Stimulated activated CD8-positive, alpha-beta memory T cell treated with anti-CD3 and anti-CD28 coated beads, Interleukin-2, amount 100 ng/mL, for 1 hour (primary cell): ENCODE results near the gene ENC1.
"Not testable (repeated sequence)": the region's sequence is repeated elsewhere in the genome, so short reads cannot be mapped to it uniquely, and the experiment has no call there.

Experiments
- DNase-seq, 2 donors: peaks; one replicate each; pipeline ENCODE4 v3.0.0-alpha.2; 2020; ENCODE audit warnings: low read depth in 2 of 2

The ENC1 gene

DNA sequence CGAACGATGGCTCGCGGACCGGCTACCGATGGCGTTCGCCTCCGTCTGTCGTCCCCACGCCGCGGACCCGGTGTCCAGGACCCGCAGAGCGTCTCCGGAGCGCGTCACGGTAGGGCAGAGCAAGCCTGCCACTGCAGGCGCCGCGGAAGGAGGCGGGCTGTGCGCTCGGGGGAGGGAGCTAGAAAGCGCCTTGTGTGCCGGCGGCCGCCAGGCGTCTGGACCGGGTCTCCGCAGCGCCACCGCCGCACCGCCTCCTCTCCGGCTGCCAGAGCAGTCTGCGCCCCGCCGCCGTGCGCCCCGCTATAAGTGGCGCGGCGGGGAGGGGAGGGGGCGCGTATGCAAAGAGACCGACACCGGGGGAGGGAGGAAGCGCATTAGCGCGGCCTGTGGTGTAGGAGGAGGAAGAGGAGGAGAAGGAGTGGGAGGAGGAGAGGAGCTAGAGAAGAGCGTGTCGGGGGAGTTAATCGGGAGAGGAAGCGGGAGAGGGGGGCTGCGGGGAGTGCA is at the start of gene ENC1:
ENC1 (minus strand) TSS at position 279 of the 504 bp plus-strand sequence. CDS start 4,243 bp downstream, outside the sequence.
- DNase-seq = peak; percentile 42 to 49

- no peak for DNase-seq
Measured at GRCh38 chr5:74686962-74687751, 46.6 kb upstream of the ENC1 start.

DNA sequence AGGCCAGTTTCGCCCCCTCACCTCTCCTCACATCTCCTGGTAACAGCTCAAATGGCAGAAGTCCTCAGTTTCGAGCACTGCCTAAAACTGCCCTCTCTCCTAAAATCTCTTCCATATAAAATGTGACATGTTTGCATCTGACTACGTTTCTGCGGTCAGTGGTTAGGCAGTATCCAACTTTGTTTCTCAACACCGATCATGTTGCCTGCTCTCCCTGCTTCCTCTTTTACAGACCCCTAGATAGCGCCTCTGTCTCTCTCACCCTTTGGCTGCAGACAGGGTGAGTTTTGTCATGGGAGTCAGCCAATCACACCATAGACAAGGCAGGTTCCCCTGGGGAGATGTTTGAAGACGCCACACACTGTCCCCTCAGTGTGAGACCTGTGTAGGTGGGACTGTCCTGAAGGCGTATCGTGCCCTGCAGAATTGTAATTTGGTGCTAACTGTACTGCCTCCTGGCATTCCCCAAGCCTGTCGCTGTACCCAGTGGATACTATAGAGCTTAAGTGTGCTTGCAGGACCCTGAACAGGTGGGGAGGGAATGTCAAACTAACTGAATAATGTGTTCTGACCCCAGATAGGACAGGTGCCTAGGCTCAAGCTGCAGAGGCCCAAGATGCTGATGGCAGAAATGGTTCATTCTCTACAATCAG is 45.6 kb upstream of the ENC1 start:
- peak in 1 of 2 donors; percentile 4 for DNase-seq

DNA sequence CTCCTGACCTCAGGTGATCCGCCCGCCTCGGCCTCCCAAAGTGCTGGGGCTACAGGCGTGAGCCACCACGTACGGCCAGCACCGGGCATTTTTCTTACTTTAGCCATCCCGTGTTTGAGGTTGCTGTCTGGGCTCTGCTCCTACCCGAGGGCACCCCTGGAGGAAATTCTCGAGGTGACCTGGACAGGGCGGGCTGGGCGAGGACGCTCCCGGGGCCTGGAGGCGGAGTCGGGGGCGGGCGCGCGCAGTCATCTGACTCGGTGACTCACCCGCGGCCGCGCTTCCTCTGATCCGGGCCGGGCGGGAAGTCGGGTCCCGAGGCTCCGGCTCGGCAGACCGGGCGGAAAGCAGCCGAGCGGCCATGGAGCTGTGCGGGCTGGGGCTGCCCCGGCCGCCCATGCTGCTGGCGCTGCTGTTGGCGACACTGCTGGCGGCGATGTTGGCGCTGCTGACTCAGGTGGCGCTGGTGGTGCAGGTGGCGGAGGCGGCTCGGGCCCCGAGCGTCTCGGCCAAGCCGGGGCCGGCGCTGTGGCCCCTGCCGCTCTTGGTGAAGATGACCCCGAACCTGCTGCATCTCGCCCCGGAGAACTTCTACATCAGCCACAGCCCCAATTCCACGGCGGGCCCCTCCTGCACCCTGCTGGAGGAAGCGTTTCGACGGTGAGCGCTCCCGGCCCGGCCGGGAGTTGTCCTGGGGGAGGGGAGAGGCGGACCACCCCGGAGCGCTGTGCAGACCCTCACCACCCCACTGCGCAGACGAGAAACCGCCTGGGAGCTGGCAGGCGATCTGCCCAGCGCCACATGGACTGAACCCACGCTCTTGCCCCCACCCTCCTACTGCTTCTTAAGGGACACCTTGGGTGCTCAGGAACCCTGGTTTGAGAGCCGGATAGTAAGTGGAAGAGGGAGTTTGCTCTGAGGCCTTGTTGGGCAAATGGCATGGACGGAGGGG is 44.6 kb upstream of the ENC1 start, which contains the start of gene HEXB:
HEXB (plus strand) TSS at position 334 of the 952 bp plus-strand sequence; CDS start at position 362, 28 bp downstream.
- peak; percentile 64 to 74 for DNase-seq

- no peak for DNase-seq
Measured at GRCh38 chr5:74679966-74680365, 39.4 kb upstream of the ENC1 start.

- DNase-seq = not testable (repeated sequence)
Measured at GRCh38 chr5:74679300-74679699, 38.8 kb upstream of the ENC1 start.

- DNase-seq = not testable (repeated sequence)
Measured at GRCh38 chr5:74678123-74678522, 37.6 kb upstream of the ENC1 start.

- DNase-seq = not testable (repeated sequence)
Measured at GRCh38 chr5:74676466-74676865, 35.9 kb upstream of the ENC1 start.

DNA sequence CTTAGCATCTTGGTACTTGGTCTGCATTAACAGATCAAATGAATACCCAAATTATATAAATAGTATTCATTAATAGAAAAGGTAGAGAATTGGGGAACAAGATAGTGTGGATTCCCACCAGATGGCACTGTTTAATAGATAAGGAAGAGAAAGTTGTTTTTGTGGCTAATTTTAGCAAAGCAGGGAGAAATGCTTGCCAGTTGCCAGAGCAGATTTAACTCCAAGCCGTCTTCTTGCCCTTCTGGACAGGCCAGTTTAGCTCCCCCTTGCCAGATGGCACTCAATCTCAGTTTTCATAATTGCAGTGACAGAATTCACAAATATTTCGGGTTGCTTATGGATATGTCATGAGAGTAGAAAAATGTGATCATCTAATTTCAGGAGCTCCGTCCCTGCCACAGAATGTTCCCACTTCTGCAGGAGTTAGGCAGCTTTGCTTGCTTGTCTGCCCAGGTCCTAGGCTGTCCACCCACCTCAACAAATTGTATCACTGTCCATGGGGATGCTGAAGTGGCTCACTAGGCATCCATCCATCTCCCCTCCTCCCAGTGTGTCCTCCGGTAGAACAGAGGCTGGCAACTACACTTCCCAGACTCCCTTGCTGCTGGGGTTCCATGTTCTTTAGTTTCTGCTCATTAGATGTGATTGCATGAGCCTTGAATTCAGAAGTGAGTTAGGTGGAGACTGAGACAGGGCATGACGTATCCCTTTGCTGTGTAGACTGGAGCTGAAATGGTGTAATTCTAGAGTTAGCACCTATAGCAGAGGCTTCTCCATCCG is 32.7 kb upstream of the ENC1 start:
- no peak for DNase-seq

- no peak for DNase-seq
Measured at GRCh38 chr5:74672215-74672877, 31.8 kb upstream of the ENC1 start.

GRCh38 chr5:74670396-74671038 is 30.0 kb upstream of the ENC1 start:
- no peak for DNase-seq

DNA sequence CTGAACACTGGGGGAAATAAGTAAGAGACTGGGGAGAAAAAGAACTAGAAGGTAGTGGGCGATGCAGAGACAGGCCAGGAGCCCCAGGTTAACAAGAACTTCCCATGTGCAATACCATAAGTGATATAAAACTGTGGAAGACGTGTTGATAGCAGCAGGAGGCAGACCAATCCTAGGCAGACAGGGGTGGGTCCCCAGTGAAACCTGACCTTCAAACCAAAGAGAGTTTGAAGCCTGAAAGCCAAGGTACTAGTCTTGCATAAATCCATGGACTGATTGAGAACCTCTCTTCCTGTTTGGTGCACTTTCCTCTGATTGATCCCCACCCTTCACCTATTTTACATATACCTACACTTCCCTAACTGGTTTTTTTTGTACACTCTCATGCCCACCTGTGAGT is 29.3 kb upstream of the ENC1 start:
- DNase-seq = no peak

DNA sequence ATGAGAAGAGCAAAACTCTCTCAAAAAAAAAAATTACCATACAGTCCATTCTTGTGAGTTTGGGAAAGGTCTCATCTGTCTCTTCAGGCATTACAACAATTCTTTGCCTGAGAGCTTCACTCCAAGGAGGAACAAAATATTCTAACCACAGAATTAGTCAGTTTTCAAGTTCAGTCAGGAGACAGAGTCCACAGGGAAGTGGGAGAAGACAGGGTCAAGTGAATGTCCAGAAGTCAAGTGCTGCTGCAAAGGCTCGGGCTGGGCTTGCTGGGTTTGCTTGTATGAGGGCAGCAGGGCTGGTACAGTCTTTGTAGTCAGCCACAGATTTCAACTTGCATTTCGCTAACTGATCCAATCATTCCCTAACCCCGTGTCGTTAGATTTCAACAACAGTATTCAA is 26.9 kb upstream of the ENC1 start:
- DNase-seq = no peak

- DNase-seq = no peak
Measured at GRCh38 chr5:74665816-74666215, 25.3 kb upstream of the ENC1 start.

GRCh38 chr5:74665273-74665672 is 24.7 kb upstream of the ENC1 start:
- no peak for DNase-seq

DNA sequence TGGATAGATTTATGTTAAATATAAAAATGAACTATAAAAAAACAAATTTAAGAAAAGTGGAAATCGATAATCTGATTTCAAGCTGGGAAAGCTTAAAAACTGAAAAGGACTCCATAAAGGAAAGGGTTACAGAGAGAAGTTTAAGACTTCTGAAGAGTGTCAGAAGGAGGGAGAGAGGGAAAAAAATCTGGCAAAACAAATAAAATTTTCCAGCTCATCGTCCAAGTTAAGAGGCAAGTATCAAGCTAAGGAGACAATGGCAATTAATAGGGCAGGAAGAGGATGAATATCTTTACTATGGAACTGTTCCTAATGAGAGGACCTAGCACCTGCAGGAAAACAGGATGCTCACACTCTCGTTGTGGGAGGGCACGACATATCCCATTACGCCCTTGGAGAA is 24.0 kb upstream of the ENC1 start:
- no peak for DNase-seq

DNA sequence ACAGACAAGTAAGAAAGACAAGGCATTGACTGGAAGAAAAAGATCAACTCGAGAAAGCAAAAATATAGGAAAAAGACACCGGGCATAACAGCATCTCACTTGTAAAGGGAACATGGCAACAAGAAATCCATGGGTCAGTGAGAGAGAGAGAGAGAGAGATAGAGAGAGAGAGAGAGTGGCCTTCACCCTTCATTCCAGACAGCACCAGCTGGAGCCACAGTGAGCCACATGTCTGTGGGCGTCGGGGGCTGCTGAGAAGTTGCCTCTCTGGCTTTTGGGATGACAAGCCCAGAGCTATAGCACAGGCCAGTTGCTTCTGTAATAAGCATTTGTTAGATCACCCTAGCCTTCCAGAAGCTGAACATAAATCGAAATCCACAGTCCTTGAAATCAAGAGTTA is 20.3 kb upstream of the ENC1 start:
- DNase-seq = no peak

- no peak for DNase-seq
Measured at GRCh38 chr5:74660140-74660539, 19.6 kb upstream of the ENC1 start.

- DNase-seq = no peak
Measured at GRCh38 chr5:74659172-74659571, 18.6 kb upstream of the ENC1 start.

- DNase-seq = no peak
Measured at GRCh38 chr5:74657165-74657564, 16.6 kb upstream of the ENC1 start.
